Measurements from ENCODE around the gene NDUFA3. TPM values are rescaled to one million over a fixed set of nuclear protein-coding genes. Genes with fewer than 3 reads are reported as not detected.
"Not testable (repeated sequence)": the region's sequence is repeated elsewhere in the genome, so short reads cannot be mapped to it uniquely, and the experiment has no call there.

NDUFA3 gene
- 100 to 1,000 TPM in 1 of 2 donors, 10 to 100 TPM in 1; 59.3 to 105 TPM for total RNA-seq
- long read RNA-seq, donor 1, transcript NDUFA3-214 (4 exons, 963 nt) = major isoform, 7 of 8 reads
- long read RNA-seq, donor 1, partial matches to known transcripts = 0 of 8 reads
- long read RNA-seq, donor 1, other reads (novel, unspliced or antisense) = 0 of 8 reads
- long read RNA-seq, donor 2, transcript NDUFA3-214 (4 exons, 963 nt) = major isoform, 8 of 13 reads
- long read RNA-seq, donor 2, partial matches to known transcripts = 2 of 13 reads
- long read RNA-seq, donor 2, other reads (novel, unspliced or antisense) = 3 of 13 reads

DNA sequence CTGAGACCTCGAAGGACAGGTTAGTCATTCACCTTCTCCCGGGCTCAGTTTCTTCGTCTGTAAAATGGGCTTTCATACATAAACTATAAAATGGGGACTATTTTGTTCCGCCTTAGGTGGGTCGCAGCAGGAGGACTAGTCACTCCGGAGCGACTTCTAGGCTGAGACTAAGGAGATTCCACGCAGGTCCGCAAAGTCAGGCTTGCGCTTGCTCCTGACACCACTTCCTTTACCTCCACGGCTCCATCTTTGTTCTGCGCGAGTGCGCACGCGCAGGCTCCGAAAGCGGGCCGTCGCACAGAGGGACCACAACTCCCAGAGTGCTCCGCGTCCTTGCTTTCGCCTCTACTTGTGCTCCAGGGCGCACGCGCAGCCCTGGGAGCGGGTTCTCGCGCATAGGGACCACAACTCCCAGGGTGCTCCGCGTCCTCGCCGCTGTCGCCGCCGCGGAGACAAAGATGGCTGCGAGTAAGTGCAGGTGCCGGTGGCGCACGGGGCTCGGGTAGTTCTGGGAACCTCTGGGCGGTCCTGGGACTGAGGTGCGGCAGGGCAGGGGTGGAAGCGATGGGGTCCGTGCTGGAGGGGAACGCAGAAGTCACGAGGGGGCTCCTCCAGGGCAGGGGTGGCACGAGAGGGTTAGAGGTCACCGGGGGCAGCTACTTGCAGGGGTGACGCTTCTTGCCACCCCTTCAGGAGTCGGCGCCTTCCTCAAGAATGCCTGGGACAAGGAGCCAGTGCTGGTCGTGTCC is at the start of gene NDUFA3:
NDUFA3 (plus strand) TSS at position 435 of the 749 bp plus-strand sequence; CDS start at position 459, 24 bp downstream.
- DNase-seq (ENCODE audit: low spot score) = peak; percentile 99
- intact Hi-C loops (cut with DNase I) = no loop called here

DNA sequence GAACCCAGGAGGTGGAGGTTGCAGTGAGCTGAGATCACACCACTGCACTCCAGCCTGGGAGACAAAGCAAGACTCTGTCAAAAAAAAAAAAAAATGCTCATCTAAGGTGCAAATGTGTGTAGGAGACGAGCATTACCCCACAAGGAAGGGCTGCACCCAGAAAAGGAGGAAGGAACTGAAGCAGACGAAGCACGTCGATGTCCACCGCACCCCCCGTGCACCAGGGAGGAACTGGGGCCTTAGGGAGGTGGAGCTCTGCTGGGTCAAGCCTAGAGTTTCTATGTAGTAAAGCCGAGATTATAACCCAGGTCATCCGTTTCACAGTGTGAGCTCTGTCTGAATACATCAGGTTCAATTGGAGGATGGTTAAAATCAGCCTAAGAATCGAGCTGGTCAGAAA is 40.0 kb upstream of the NDUFA3 start:
- no peak for DNase-seq (ENCODE audit: low spot score)
- intact Hi-C loops (cut with DNase I) = no loop called here

GRCh38 chr19:54063350-54064116 is 39.1 kb upstream of the NDUFA3 start, which contains the start of gene VSTM1:
Gene VSTM1, minus strand, starts transcription at chr19:54063897. Its CDS starts 120 bp downstream, at chr19:54063777.
- intact Hi-C loops (cut with DNase I) = no loop called here

GRCh38 chr19:54069470-54069869 is 33.2 kb upstream of the NDUFA3 start:
- no peak for DNase-seq (ENCODE audit: low spot score)
- intact Hi-C loops (cut with DNase I) = no loop called here

More at GRCh38 chr19:54063350-54064116, 39.1 kb upstream of the NDUFA3 start, which contains the start of gene VSTM1:
- no peak for DNase-seq (ENCODE audit: low spot score)

DNA sequence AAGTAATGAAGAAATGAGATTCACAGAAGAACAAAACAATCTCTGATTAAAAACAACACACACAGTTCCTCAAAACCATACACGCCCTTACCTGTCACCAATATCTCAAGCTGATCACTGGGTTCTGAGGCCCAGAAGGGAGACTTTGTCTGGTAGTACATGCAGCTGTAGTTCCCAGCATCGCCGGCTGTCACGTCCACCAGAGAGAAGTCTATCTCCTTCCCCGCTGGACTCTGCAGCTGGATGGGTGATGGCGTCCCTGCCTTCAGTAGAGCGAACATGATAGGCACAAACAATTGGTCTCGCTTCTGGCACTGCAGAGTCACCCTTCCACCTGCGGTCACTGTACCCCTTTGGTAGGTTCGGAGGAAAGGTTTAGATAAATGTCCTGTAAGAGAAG is 28.8 kb upstream of the NDUFA3 start:
- intact Hi-C loops (cut with DNase I) = no loop called here
- DNase-seq (ENCODE audit: low spot score) = no peak

DNA sequence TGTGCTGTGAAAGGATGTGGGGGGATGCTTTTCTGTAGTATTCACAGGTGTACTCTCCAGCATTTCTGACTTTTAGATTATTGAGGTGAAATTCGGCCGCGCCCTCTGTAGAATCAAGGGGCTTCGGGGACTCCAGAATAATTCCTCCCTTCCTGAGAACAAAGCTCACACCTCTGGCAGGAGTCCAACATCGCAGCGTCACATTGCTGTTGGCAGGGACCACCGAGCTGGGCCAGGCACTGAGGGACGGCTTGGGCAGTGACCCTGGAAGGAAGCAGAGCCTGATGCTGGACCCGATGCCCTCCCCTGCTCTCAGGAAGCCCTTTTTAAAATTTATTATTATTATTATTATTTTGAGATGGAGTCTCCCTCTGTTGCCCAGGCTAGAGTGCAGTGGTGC is 27.8 kb upstream of the NDUFA3 start:
- intact Hi-C loops (cut with DNase I) = no loop called here
- DNase-seq (ENCODE audit: low spot score) = no peak

- DNase-seq (ENCODE audit: low spot score) = no peak
- intact Hi-C loops (cut with DNase I) = no loop called here
Measured at GRCh38 chr19:54077334-54077733, 25.3 kb upstream of the NDUFA3 start.

DNA sequence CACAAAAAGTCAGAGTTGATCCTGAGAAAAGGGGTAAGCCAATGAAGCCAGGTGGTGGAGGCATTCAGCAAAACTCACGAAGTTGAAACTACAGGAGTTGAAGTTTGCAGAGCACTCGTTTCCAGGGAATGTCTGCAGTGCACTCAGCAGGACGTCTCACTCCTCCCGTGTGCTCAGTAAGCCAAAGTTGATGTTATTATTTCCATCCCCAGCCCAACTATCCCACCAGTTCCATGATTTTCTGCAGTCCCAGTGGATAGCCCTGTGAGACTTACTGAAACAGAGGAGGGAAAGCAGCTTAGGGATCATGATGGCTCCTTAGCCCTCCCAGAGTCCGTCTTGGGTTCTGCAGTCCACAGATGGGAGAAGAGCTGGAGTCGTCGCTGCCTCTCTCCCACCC is 21.6 kb upstream of the NDUFA3 start, which contains the start of gene TARM1:
TARM1 (minus strand) TSS at position 334 of the 400 bp plus-strand sequence; CDS start at position 309, 25 bp downstream.
- intact Hi-C loops (cut with DNase I) = no loop called here
- no peak for DNase-seq (ENCODE audit: low spot score)

- intact Hi-C loops (cut with DNase I) = no loop called here
Measured at GRCh38 chr19:54084410-54084809, 18.2 kb upstream of the NDUFA3 start.

GRCh38 chr19:54094426-54095000 is 8.1 kb upstream of the NDUFA3 start:
- intact Hi-C loops (cut with DNase I) = no loop called here
- DNase-seq (ENCODE audit: low spot score) = no peak

More at GRCh38 chr19:54084410-54084809, 18.2 kb upstream of the NDUFA3 start:
- DNase-seq (ENCODE audit: low spot score) = no peak

- intact Hi-C loops (cut with DNase I) = no loop called here
- no peak for DNase-seq (ENCODE audit: low spot score)
Measured at GRCh38 chr19:54095136-54095858, 7.4 kb upstream of the NDUFA3 start.

- intact Hi-C loops (cut with DNase I) = not testable (repeated sequence)
- DNase-seq (ENCODE audit: low spot score) = peak; percentile 84
Measured at GRCh38 chr19:54095859-54096616, 6.6 kb upstream of the NDUFA3 start.

GRCh38 chr19:54096617-54097106 is 6.0 kb upstream of the NDUFA3 start:
- no peak for DNase-seq (ENCODE audit: low spot score)
- intact Hi-C loops (cut with DNase I) = no loop called here

DNA sequence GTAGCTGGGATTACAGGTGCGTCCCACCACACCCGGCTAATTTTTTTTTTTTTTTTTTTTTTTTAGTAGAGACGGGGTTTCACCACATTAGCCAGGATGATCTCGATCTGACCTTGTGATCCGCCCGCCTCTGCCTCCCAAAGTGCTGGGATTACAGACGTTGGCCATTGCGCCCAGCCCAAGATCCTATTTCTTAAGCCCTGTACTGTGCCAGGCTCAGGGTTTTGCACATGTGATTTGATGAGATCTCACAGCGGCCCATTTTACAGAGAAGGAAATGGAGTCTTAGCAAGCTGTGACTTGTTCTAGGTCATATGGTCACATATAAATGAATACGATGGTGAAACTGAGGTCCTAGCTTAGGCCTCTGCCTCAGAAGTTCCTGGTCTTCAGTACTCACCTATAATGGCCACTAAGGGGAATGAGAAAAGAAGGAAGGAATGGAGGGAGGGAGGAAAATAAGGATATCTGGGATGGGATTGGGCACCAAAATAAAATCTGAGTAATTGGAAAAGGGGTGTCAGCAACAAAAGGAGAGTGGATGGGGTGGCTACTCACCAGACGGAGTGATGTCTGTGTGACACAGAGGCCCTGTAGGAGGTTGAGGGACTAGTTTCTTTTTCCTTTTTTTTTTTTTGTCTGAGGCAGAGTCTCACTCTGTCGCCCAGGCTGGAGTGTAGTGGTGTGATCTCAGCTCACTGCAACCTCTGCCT is 3.3 kb upstream of the NDUFA3 start:
- intact Hi-C loops (cut with DNase I) = no loop called here

GRCh38 chr19:54099903-54100255 is 2.8 kb upstream of the NDUFA3 start:
- intact Hi-C loops (cut with DNase I) = not testable (repeated sequence)

More for the DNA sequence above, 3.3 kb upstream of the NDUFA3 start:
- DNase-seq (ENCODE audit: low spot score) = no peak

GRCh38 chr19:54100561-54100960 is 2.1 kb upstream of the NDUFA3 start, which contains the start of gene OSCAR:
Gene OSCAR, minus strand, starts transcription at chr19:54100803. Its CDS starts 11 bp downstream, at chr19:54100792.
- DNase-seq (ENCODE audit: low spot score) = no peak
- intact Hi-C loops (cut with DNase I) = no loop called here

More at GRCh38 chr19:54099903-54100255, 2.8 kb upstream of the NDUFA3 start:
- DNase-seq (ENCODE audit: low spot score) = not testable (repeated sequence)
